ENCODE data around the gene CFAP100.
A peak's percentile ranks its signal among the peaks of the same experiment; 100 is the strongest.

Gene CFAP100

DNA sequence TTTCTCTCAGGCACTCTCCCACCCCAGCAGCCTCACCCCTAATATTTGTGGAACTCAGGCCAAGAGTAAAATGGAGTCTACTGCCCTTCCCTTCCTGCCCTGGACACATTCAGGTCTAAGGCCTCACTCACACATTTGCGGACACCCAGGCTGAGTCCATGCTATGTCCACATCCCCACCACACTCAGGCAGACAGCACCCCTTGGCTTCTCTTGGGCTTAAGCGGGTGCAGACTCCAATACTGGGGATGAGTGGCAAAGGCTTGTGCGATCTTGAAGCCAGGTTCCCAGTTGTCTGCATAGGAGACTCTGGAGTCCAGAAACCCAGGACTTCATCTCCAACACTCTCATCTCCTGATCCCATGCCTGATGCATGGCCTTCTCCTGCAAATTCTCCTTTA is 17.5 kb upstream of the CFAP100 start:
- no peak for DNase-seq

DNA sequence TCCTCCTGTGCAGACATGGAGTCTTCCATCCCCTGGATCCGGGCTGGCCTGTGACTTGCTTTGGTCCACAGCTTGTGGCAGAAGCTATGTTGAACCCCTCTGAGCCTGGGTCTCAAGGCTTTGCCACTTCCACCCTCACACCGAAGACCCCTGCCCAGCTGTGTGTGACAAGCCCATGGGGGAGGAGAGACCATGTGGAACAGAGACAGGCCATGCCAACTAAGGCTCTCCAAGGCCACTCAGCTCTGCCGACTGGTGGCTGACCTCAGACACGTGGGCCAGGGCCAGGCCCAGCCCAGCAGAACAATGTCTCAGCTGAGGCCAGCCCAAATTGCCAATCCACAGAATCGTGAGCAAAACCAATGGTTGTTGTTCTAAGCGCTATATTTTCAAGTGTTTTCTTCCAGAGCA is 16.4 kb upstream of the CFAP100 start:
- DNase-seq: no peak

DNA sequence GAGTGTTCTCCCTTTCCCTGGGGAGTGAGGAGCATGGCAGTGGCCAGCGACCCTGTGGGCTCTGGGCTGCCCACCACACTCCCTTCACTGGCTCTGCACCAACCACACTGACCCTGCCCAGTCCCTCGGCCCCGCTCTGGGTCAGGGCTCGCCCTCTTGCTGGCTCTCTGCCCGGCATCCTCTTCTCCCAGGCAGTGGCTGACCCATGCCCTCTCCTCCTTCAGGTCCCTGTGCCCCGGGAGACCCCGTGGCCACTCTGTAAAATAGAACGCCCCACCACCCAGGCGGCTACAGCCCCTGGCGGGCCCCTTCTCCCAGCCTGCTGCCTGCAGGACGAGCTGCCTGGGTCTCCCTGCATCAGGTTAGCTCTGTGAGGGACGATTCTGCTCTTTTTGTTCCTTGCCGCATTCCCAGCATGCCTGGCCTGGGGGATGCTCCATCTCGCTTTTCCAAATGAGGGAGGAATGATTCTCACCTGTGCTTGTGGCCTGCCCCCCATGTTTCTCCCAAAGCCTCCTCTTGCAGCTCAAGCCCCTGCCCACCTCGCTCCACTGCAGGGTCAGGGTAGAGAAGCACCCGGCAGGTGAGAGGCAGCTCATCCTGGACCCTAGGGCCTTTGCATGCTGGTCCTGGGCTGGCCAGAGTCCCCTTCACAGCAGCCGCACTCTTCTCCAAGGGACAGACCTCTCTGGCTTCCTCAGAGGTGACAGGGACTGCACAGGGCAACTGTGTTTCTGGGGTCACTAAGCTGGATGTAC is 14.5 kb upstream of the CFAP100 start:
- DNase-seq: no peak

DNA sequence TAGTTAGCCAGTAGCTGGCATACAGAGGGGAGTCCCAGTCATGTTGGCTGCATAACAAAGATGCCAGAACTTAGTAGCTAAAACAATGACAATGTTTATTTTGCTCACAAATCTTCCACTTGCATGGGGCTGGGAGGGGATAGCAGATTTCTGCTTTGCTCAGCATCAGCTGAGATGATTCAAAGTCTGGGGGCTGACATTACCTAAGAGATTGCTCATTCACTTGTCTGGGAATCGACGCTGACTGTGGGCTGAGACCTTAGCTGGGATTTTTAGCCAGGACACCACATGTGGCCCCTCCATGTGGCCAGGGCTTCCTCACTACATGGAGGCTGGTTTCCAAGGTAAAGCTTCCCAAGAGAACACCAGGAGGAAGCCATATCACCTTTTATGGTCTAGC is 12.7 kb upstream of the CFAP100 start:
- no peak for DNase-seq

DNA sequence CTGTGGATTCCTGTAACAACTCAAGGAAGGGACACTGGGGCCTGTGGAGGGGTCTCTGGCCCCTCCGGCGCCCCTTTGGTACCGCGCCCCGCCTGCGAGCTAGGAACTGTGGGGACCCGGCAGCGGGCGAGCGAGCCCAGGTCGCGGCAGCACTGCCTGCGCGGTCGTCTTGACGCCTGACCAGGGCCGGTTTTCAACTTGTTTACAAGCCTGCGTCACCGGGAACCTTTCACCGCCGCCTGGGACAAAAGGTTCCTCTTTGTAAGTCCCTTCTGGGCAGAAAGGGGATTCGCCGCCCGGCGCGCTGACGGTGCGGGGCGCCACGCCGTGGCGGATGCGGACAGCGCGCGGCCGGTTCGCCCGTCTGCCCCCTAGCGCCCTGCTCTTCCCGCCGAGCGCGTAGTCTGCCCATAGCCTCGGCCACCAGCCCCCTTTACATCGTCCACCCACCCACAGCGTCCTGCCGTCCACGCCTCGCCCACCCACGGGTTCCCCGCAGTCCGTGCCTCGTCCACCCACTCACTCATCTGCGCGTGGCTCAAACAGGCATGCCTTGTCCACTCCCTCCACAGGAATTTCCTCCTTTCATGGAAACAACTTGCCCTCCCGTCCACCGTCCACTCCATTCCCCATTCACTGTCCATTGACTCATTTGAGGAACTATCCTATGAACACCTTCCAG is 5.5 kb upstream of the CFAP100 start:
- peak in 3 of 5 donors; percentile 6 to 26 (median 13) for DNase-seq

DNA sequence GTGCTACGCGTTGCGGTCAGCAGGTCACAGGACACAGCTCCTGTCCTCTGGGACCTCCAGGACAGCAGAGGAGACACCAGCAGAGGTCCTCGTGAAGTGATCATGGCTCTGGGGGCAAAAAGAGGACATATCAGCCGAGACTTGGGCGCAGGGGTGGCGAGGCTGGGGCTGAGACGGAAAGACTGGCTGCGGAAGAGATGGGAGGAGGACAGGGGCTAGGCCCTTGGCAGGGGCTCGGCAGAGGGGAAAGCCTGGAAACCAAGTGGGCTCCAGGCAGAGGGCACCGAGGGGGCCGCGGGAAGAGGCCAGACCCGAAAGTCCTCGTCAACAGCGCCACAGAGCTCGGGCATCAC is 4.9 kb upstream of the CFAP100 start:
- no peak for DNase-seq

DNA sequence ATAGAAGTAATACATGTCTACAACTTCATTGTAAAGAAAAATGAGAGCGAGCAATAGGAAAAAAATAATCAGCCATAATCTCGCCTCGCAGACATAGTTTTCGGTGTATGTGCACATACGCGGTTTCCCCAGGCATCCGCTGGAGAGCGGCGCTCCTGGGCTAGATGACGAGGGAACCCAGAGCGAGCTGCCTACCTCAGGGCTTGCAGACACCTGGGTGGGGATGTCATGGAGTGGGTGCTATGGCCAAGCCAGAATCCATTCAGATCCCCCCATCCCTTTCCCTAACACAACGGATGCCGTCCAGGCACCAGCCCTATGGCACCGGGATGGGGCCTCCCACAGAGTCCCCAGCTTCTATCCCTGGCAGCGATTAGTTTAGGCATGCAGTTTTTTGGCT is 4.5 kb upstream of the CFAP100 start:
- no peak for DNase-seq

DNA sequence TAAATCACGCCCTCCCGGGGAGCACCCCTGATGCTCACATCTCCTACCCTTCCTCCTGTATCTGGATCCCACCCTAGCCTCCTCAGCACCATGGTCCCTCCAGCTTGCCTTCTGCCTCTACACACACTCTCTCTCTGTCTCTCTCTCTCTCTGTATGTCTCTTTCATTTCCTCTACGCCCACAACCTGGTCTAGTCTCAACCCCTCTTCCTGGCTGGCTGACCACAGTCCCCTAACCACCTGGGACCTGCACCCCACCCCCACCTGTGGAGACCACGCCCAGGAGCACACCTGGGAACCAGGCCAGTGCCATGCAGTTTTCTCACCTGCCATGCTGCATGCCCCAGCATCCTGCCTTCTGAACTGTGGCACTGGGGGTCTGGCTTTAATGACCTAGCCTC is 4.0 kb upstream of the CFAP100 start:
- DNase-seq: no peak

DNA sequence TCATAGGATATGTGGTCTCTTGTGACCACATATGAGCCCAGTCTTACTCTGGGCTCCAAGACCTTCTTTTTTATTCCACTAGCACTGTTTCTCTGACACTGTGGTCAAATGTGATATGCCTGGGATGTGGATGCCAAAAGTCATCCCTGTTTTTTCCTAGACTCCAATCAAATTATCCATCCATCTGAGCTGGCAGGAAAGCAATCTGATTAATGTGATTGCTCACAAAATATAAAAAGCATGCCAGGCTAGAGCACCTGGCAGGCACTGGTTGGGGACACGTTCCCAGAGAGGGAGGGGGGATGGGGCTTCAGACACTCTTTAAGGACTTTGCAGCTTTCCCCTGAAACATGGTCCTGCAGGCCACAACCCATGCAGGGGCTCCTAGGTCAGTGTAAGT is 3.1 kb upstream of the CFAP100 start:
- no peak for DNase-seq

DNA sequence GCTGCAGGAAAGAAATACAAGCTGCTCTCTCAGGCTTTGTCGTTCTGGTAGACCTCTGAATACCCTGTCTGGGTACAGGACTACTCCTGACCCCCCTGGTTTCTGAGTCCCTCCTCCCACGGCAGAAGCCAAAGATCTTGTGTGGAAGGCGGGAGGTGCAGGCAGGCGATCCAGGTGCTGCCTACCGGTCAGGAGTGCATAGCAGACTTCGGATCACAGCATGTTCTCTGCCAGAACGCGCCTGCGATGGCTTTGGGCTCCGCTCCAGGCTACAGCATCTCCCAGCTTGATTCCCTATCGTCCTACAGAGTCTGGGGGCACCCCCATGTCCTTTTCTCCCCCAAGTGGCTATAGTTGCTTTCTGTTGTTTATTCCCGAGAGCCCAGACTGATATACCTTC is 2.5 kb upstream of the CFAP100 start:
- DNase-seq: no peak

DNA sequence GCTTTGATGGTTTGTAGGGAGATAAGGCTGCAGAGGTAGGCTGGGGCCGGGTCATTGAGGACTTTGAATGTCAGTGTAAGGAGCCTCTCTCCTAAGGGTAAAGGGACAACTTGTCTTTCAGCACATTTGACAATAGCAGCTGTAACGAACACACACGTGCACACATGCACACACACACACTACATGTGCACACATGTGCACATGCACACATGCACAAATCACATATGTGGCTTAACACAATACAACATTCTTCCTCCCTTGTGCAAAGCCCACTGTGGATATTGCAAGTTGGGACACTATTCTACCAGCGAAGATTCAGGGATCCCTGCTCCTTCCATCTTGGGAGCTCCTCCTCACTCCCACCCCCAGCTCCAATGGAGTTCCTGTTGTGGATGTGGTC is 1.1 kb upstream of the CFAP100 start:
- DNase-seq: no peak

DNA sequence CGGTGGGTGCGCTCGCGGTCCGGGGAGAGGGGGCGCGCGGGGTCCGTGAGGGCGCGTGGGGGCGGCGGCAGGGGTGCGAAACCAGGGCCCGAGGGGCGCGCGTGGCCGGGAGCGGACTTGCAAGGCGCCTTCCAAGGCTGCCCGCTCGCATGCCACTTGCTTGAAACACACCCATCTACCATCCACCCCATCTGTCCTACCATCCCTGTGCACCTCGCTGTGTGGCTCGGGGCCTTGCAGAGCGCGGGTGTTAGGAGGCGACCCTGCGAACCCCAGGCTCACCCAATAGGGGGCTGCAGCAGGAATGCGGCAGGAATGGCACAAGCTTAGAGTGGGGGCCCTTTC is 240 bp downstream of the CFAP100 start:
- no peak for DNase-seq

DNA sequence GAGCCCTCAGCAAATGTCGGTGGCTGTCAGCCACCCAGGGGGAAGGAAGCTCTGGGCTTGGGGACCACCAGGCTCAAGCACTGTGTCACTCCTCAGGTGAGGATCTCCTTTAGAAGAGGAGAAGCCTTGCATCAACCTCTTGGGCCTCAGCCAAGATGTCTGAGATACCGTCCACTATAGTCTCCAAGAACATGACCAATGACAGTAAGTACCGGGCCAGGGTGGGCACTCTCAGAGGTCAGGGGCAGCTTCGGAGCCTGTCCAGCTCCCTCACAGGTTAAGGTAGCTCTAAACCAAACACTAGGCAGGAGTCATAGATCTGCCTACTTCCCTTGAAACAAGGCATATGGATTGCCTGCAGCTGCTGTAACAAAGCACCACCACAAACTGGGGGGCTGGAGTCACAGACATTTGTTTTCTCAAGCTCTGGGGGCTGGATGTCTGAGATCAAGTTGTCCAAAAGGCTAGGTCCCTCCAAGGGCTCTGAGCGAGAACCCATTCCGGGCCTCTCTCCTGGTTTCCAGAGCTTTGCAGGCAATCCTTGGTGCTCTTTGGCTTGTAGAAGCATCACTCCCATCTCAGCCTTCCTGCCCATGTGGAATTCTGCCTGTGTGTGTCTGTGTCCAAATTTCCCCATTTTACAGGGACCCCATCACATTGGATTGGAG is 1.3 kb downstream of the CFAP100 start:
- no peak for DNase-seq

DNA sequence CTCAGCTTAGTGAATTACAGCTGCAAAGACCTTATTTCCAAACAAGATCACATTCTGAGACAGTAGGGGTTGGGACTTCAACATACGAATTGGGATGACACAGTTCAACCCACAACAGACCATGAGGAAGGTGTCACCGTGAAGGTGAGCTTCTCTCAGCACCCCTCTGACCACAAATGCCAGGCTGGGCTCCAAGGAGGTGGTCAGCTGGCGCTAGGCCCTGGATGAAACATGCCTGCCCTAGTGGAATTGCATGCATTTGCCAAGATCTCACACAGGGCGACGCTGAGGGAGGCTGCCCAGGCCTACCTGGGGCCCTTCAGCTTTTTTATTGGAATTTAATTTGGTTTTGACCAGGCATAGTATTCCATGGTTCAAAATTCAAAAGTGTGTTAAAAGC is 1.8 kb downstream of the CFAP100 start:
- no peak for DNase-seq

DNA sequence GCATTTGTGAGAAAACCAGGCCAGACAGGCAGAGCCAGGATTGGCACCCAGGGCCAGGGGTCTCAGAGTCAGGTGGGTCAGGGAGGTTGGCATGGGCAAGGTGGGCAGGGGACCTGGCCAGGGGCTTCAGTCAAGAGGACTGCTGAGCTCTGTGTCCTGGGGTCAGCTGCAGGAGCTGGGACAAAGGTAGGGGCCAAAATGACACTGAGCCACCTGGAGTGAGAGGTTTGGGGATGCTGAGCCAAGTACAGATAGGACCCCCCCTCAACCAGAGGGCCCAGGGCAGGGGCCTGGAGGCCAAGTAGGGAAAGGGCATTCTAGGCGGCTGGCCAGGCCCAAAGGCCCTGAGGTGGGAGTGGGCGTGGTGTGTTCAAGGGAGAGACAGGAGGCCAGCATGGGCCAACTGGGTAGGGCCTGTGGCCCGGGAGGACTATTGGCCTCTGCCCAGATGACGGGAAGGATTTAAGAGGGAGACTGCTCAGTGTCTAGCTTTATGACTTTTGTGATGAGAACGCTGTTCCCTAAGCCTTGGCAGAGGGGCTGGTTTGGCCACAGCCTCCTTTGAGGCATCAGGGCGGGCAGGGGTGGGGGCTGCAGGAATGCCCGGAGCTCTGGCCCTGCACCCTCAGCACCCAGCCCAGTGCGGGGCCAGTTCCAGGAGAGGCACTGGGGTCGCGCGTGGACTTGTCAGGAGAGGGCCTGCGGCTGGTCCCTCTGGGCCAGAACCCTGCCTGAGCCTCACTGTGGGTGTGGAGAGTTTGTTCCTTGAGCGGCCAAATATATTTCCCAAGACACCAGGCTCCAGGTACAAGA is 3.1 kb downstream of the CFAP100 start:
- no peak for DNase-seq

DNA sequence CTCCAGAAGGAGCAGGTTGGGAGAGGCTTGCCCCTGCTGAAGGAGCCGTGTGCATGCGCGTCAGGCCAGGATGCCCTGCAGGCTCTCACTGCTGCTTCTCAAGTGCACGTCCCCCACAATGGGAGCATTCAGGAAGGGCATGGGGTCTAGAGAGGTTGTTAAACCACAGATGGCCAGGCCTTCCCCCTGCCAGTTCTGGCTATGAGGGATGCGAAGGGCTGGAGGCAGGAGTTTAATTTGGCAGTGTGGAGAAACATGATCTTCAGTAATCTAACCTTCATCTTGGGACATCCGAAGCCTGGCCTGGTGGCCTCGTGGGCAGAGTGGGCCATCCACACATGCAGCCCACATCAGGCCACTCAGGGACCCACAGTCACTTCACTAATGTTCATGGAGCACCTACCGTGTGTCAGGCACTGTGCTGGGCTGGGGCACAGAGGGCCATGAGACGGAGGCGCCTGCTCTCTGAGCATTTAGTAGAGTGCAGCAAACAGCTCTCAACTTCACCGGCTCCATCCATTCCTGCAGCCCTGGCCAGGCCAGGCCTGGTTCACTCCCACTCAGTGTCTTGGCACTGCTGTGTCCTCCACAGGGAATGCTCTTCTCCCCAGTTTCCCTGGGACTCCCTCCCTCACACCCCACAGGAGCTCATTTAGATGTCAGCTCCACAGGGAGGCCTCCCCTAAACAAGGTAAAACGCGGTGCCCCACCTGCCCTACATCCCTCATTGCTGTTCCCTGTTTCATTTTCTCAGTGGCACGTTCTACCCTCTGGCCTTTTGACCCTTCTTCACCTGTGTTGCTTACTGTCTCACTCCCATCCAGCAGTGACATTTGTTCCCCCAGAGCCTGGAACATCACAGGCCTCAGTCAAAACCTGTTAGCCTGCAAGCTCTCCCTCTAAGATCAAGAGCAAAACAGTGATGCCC is 4.0 kb downstream of the CFAP100 start:
- no peak for DNase-seq

DNA sequence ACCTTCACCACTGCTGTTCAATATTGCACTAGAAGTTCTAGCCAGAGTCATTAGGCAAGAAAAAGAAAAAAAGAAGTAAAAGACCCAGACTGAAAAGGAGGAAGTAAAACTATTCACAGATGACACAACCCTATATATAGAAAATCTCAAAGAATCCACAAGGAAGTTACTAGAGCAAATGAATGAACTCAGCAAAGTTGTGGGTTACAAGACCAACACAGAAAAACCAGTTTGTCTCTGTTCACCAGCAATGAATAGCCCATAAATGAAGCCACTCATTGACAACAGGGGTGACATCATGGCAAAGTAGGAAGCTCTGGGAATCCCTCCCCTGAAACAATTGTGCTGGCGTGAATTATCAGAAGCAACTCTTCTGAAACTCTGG is 4.6 kb downstream of the CFAP100 start:
- DNase-seq: no peak

DNA sequence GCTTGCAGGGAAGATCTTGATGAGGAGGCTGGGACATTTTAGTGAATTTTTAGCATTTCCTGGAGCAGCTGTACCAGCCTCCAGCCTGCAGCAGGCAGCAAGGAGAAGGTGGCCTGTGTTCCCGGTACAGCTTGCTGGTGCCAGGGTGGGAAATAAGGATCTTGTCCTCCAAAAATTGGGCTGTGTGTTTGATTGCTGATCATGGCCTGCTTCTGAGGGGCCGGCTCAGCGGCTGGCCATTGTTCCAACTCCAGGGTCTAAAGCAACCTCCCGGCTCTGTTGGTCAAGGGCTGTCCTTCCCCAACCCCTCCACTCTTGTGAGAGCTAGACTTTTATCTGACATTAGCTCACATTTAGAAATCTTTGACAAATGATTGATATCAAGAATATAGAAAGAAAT is 5.0 kb downstream of the CFAP100 start:
- DNase-seq: no peak

DNA sequence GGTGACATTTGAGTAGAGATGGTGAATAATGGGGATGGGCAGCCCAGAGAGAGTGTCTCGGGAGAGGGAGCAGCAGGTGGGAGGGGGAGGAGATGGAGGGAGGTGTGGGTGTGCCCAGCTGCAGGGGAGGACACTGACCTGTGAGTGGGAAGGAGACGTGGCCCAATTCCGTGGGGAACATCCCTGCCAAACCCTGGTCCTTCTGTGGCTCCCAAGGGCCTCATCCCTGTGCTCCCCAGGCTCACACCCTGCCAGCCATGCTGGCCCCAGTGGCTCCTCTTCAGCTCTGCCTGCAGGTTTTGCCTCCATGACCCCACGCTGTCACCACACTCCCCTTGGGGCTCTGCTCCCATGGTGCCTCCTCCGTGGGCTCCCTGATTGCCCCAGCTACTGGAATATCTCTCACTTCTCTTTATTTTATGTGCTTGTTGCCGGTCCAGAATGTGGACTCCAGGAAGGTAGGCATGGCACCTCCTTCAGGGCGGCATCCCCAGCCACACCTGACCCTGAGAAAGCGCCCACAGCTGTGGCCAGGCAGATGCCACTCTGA is 7.0 kb downstream of the CFAP100 start:
- DNase-seq: no peak

DNA sequence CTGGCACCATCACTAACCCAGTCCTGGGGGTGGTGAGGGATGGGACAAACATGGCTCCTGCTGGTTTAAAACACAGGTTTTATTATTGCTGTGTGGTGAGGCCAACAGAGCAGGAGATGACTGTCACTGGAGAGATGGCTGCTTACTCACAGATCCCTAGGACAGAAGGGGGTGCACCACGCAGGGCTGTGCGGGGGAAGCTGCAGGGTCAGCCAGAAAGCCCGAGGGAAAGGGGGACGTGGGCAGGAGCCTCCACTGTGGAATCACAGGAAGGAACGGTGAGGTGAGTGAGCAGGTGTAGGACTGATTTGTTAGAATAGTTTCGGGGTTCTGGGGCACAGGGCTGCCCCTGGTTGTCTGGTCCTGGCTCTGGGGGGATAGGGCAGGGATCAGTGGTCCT is 7.5 kb downstream of the CFAP100 start:
- no peak for DNase-seq

DNA sequence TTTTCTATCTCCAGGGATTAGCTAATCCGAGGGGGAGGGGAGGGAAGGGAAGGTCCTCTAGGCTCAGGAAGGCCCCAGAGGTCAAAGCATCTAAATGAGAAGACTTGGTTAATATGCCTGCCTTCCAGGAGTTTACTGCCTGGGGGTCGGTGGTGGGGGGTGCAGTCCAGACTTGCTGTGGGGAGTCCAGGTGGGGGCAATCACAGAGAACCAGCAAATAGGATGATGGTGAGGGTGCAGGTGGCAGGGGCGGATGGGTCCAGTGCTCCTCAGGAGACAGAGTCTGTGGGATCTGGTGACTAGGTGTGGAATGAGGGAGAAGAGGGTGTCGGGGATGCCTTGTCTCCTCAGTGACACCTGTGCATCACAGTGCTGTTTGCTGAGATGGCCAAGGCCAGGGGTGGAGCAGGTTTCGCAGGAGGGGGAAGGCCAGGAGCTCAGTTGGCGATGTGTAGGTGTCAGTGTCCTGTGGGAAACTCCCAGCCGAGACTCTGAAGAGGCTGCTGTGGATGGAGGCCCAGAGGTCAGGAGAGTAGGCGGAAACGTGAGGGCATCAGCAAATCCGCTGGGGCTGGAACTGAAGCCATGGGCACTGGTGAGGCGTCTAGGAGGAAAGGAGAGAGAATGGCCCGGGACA is 8.1 kb downstream of the CFAP100 start:
- no peak for DNase-seq

Measured in T-helper 1 cell (primary cell).